GM12878 (cell line): Measurements from ENCODE around the gene CALML4. TPM values are rescaled to one million over a fixed set of nuclear protein-coding genes. Genes with fewer than 3 reads are reported as not detected.
A peak's percentile ranks its signal among the peaks of the same experiment; 100 is the strongest.
"Not testable (repeated sequence)": the region's sequence is repeated elsewhere in the genome, so short reads cannot be mapped to it uniquely, and the experiment has no call there.

Experiments
- ATAC-seq: fragments of 200-7000 bp; cut with Tn5 transposase; 3 replicates; pipeline ENCODE4 v1.9.1; 2020; ENCODE audit warnings: mild to moderate bottlenecking, moderate library complexity
- BruUV-seq: library from RNA; stranded (reverse); fragments of 400-500 nt; replicated peaks from 2 replicates; lab custom pipeline; 2021; lab: Mats Ljungman, UMichigan
- CTCF ChIA-PET: fragments of 300-600 bp; sonication (Branson Sonifier 250); formaldehyde crosslinking; extraction: SDS; loops from one replicate; lab custom pipeline; 2021; ENCODE audit warnings: inconsistent platforms; lab: Yijun Ruan, JAX
- POLR2A ChIA-PET: fragments of 350-600 bp; formaldehyde crosslinking; extraction: SDS; loops from one replicate; lab custom pipeline; 2021; ENCODE audit warnings: inconsistent platforms; lab: Charles Lee
- RAD21 ChIA-PET: fragments of 300-600 bp; sonication (Branson Sonifier 250); formaldehyde crosslinking; loops from one replicate; lab custom pipeline; 2023; ENCODE audit warnings: antibody characterized with exemption; ENCODE audit not compliant: unreplicated experiment; lab: Charles Lee
- SMC1A ChIA-PET: fragments of 300-600 bp; sonication (Branson Sonifier 250); formaldehyde crosslinking; loops from one replicate; lab custom pipeline; 2023; ENCODE audit not compliant: unreplicated experiment, uncharacterized antibody; lab: Charles Lee
- DNase-seq: peaks from one replicate; pipeline ENCODE4 v3.0.0-alpha.2; 2011; ENCODE audit warnings: low read depth, low spot score
- FAIRE-seq: peaks from 3 replicates; lab custom pipeline; 2011; peaks lifted over from hg19 to GRCh38; lab: Jason Lieb, UNC
- H2AFZ ChIP-seq: 2 replicates; pipeline ENCODE4 v1.6.0; 2011; ENCODE audit warnings: low read depth, low read length, control low read depth; ENCODE audit not compliant: control insufficient read depth
- H3K27ac ChIP-seq: 2 replicates; pipeline ENCODE4 v1.5.1; 2011; ENCODE audit warnings: control low read depth; ENCODE audit not compliant: control insufficient read depth, insufficient read depth
- H3K27me3 ChIP-seq, 2 experiments: replicated peaks in 1 of 2; 2 replicates each; pipeline versions ENCODE4 v1.6.0 to v1.6.1; 2011; ENCODE audit warnings: low read length in 1 of 2; ENCODE audit not compliant: control insufficient read depth in 2 of 2, insufficient read depth in 2 of 2
- H3K36me3 ChIP-seq, 2 experiments: 2 replicates each; pipeline ENCODE4 v1.5.1; 2011; ENCODE audit warnings: low read length in 1 of 2; ENCODE audit not compliant: control insufficient read depth in 2 of 2, insufficient read depth in 2 of 2
- H3K4me1 ChIP-seq: 2 replicates; pipeline ENCODE4 v1.6.1; 2011; ENCODE audit warnings: mild to moderate bottlenecking, low read length, moderate library complexity, mixed read lengths; ENCODE audit not compliant: control insufficient read depth, insufficient read depth
- H3K4me2 ChIP-seq: 2 replicates; pipeline ENCODE4 v1.6.0; 2011; ENCODE audit warnings: control low read depth; ENCODE audit not compliant: control insufficient read depth, insufficient read depth
- H3K4me3 ChIP-seq: fragments of 200-600 bp; sonication (generic); 2 replicates; pipeline ENCODE4 v1.5.1; 2016
- H3K79me2 ChIP-seq: 2 replicates; pipeline ENCODE4 v1.6.0; 2011; ENCODE audit warnings: low read length; ENCODE audit not compliant: control insufficient read depth, insufficient read depth
- H3K9ac ChIP-seq: 2 replicates; pipeline ENCODE4 v1.8.0; 2011; ENCODE audit warnings: low read length, control low read depth, mixed read lengths; ENCODE audit not compliant: control insufficient read depth, insufficient read depth
- H3K9me3 ChIP-seq: replicated peaks from 3 replicates; pipeline ENCODE4 v1.5.1; 2011; ENCODE audit warnings: mild to moderate bottlenecking, low read length; ENCODE audit not compliant: control insufficient read depth, insufficient read depth
- H4K20me1 ChIP-seq: 2 replicates; pipeline ENCODE4 v1.6.0; 2011; ENCODE audit not compliant: control insufficient read depth, insufficient read depth
- FOS ChIP-seq: IDR thresholded peaks from 3 replicates; pipeline ENCODE4 v1.6.1; 2011; ENCODE audit warnings: borderline replicate concordance; ENCODE audit not compliant: insufficient read length; ENCODE audit errors: extremely low read depth
- HSF1 ChIP-seq: fragments of 150-350 bp; IDR thresholded peaks from 2 replicates; pipeline ENCODE4 v1.6.1; 2014; ENCODE audit warnings: mild to moderate bottlenecking, low read depth, low read length
- SP1 ChIP-seq: IDR thresholded peaks from one replicate; pipeline ENCODE4 v1.6.1; 2011; ENCODE audit warnings: low read depth, low read length
- WGBS: methylation state at CpG from one replicate; pipeline ENCODE4 v1.1.6; 2016; ENCODE audit warnings: low lambda C conversion rate; ENCODE audit not compliant: insufficient replicate concordance, insufficient coverage; ENCODE audit errors: missing lambda C conversion rate; 5-methylcytosine and 5-hydroxymethylcytosine counted together
- in situ Hi-C: fragments of 300-500 bp; cut with MboI; formaldehyde crosslinking; loops from 9 replicates; pipeline ENCODE4 v1.14.3; 2018; ENCODE audit warnings: mixed read lengths
- intact Hi-C: fragments of 100-400 bp; cut with micrococcal nuclease; formaldehyde crosslinking; loops from one replicate; pipeline ENCODE4 v1.14.2; 2022; ENCODE audit not compliant: unreplicated experiment
- polyA plus RNA-seq, 11 experiments: library from polyadenylated mRNA; depleted of rRNA in 4 of 11; unstranded in 6 of 11; stranded (reverse) in 5 of 11; fragments of >200 nt; fragmentation: Nextera tagmentation in 4 of 11; fragmentation: Illumina TruSeq in 1 of 11; extraction: Ambion mirVana in 4 of 11; extraction: Trizol in 1 of 11; gene quantifications; 1 replicate in 1 of 11; 2 replicates in 10 of 11; pipeline versions ENCODE4 v1.2.1 to v1.2.3, GENCODE V29; 2011 to 2016; ENCODE audit warnings: inconsistent platforms in 2 of 11, missing spikeins in 2 of 11, low read depth in 1 of 11
- total RNA-seq, 4 experiments: library from RNA; depleted of rRNA in 3 of 4; stranded (reverse); fragments of >200 nt in 3 of 4; fragmentation: Illumina TruSeq in 1 of 4; extraction: Trizol in 1 of 4; gene quantifications; 2 replicates each; pipeline versions ENCODE4 v1.2.1 to v1.2.3, GENCODE V29; 2013 to 2021

Gene CALML4
- total and polyA plus RNA-seq, 10 of the 15 experiments (the other 5 are each of a cell fraction or from before 2014, with no cell fraction given) = 1.7 to 15.9 (median 5.1) TPM

GRCh38 chr15:68227643-68228142, 22.6 kb upstream of the CALML4 start (continued):
- TF ChIP-seq SP1 = no peak
- TF ChIP-seq FOS = no peak
- TF ChIP-seq HSF1 = no peak
- TF ChIP-seq, all 136 proteins: peak for 0

- in situ Hi-C loops, H3K36me3 ChIP-seq, H2AFZ ChIP-seq, ATAC-seq, H4K20me1 ChIP-seq, POLR2A ChIA-PET, FAIRE-seq, H3K9ac ChIP-seq, DNase-seq, H3K27me3 ChIP-seq, H3K9me3 ChIP-seq, RAD21 ChIA-PET, BruUV-seq: not testable (repeated sequence)
- CTCF ChIA-PET = interaction anchor here (0.7 kb wide), 2 partner anchors 81 to 218 kb away, joined by 3 to 4 read pairs; no protein-coding TSS in a partner anchor
- intact Hi-C loops = loop anchor here (5.0 kb wide), 1 partner anchor 363 kb away; no protein-coding TSS in a partner anchor
- peak overlapping the region; percentile 33; the same call in 1 of the 2 replicates for H3K4me3 ChIP-seq
- H3K27ac ChIP-seq = peak overlapping the region; percentile 53
- peaks cover 38% of the 10 kb centered on the region for H3K4me1 ChIP-seq
- SMC1A ChIA-PET = interaction anchor here (0.6 to 1.1 kb wide), 4 partner anchors 10 to 388 kb away, joined by 3 read pairs; no protein-coding TSS in a partner anchor
- peaks cover 64% of the 10 kb centered on the region for H3K79me2 ChIP-seq
- 100% methylated on average over 4 of the region's 4 CpGs for WGBS
- H3K4me2 ChIP-seq = peak overlapping the region; percentile 61
Observed at GRCh38 chr15:68225442-68225841, 20.3 kb upstream of the CALML4 start.
